GM18951 (cell line): ENCODE results near the gene SLC38A6.
"Not testable (repeated sequence)": the region's sequence is repeated elsewhere in the genome, so short reads cannot be mapped to it uniquely, and the experiment has no call there.

Experiments used
- POLR2A ChIP-seq: IDR thresholded peaks from 4 replicates; pipeline ENCODE4 v1.6.1; 2011; ENCODE audit warnings: mild to moderate bottlenecking; ENCODE audit not compliant: insufficient read length, insufficient read depth; ENCODE audit errors: extremely low read depth
- in situ Hi-C: fragments of 300-500 bp; cut with MboI; formaldehyde crosslinking; loops from one replicate; pipeline ENCODE4 v1.12.0; 2022; ENCODE audit warnings: low sequenced_read_pairs, mixed read lengths, inconsistent platforms; ENCODE audit not compliant: unreplicated experiment

SLC38A6 gene

DNA sequence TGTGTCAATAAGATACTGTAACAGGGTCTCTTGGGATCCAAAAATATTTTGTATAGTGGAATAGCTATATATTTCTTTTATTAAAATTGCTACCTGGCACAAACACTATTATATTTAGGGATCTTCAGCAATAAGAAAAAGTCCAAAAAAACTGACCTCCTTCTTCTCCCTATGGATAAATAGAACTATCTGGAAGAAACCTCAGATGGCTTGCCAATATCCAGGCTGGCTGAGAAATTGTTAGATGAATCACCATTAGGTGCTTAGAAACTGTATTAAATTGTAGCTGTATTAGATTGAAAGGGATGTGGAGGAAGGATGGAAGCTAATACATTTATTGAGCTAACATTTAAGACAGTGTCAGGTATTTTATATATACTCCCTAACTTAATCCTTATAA is 66.0 kb downstream of the SLC38A6 start:
- TF ChIP-seq POLR2A: no peak
- in situ Hi-C loops: no loop called here

DNA sequence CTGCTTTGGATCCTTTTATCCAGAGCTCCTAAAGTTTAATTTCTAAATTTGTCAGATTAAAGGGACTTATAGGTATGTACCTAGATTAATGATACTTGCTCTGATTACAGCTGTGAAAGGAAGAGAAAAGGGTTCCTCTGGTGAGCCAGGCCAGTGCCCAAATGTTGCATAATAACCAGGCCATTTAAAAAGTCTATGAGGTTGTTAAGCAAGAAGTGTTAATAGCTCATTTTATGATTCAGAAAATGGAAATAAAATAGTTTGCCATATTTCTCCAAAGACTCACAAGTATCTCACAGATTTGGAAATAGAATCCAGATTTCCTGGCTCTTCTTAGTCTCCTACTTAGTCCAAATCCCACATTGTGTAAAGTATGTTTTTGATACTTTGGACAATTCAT is 67.6 kb downstream of the SLC38A6 start:
- in situ Hi-C loops: no loop called here
- no peak for TF ChIP-seq POLR2A

DNA sequence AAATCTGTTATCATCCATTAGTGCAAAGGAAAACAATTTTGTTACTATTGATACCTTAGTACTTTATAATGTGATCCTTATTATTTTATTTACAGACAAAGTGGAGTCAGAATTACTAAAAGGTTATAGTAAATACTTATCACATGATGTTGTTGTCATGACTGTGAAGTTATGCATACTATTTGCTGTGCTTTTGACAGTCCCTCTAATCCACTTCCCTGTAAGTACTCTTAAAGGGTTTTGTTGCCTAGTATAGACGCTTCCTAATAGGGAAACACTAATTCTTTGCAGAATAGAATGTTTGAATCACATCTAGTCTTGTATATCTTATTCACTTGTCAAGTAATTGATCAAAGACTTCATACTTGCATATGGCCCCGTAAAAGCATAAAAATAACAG is 69.4 kb downstream of the SLC38A6 start:
- in situ Hi-C loops: no loop called here
- no peak for TF ChIP-seq POLR2A

DNA sequence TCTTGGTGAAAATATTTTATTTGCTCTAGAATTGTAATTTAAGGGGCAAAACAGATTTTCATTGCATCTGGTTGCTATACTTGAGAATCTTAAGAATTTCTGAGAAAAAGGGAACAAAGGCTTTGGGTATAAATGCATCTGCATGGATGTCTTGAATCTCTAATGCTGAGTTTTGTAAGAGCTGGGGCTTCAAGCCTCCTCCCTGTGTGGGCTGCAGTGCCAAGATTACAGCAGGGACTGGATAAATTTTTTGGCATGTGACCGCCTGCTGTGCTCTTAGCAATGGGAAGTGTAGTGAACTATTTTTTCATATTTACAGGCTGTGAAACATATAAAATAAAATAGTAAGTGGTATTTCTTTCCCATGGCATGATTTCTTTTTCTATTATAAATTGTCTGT is 70.0 kb downstream of the SLC38A6 start:
- in situ Hi-C loops: no loop called here
- TF ChIP-seq POLR2A: no peak

DNA sequence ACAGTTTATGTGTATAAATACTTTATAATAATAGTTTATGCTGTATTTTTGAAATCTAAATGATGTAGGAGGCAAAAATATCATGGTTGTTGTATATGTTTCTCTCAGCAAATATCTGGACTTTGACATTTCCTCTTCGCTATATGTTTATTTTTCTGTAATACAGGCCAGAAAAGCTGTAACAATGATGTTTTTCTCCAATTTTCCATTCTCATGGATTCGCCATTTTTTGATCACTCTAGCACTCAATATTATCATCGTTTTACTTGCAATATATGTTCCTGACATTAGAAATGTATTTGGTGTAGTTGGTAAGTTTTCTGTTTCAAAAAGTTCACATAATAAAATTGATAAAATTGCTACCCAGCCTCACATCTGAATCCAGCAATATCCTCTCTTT is 70.6 kb downstream of the SLC38A6 start:
- TF ChIP-seq POLR2A: no peak
- in situ Hi-C loops: no loop called here

DNA sequence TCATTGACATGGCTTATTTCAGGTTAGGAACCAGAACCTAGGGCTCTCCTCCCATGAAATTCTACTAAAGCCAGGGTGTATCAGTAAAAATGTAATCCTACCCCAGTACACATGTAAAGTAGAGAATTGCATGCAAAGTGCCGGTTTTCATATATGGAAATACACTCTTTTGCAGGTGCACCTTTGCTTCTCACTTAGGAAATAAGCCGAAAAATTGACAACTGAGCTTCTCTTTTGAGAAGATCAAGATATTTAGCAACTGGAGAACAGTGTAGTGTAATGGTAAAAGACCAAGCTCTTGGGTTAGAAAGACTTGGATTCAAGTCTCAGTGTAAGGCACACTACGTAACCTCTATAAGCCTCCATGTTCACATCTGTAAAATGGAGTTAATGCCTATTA is 82.4 kb downstream of the SLC38A6 start:
- in situ Hi-C loops: no loop called here
- no peak for TF ChIP-seq POLR2A

DNA sequence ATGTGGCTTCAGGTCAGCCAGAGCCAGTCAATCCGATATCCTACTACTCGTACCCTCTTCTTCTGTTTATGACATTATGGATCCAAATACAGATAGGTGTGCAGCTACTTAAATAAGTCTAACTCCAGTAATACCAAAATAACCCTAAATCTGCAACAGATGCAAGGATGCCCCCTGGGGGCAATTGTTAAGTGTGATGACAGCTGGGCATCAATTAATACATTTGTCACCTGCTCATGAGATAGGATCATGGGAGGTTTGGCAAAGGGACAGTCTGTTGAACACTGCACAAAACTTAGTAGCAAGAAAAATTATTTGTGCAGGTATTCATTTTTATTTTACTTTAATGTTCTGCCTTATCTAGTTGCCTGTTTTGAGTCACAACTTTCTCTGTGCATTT is 83.2 kb downstream of the SLC38A6 start:
- TF ChIP-seq POLR2A: no peak
- in situ Hi-C loops: no loop called here

DNA sequence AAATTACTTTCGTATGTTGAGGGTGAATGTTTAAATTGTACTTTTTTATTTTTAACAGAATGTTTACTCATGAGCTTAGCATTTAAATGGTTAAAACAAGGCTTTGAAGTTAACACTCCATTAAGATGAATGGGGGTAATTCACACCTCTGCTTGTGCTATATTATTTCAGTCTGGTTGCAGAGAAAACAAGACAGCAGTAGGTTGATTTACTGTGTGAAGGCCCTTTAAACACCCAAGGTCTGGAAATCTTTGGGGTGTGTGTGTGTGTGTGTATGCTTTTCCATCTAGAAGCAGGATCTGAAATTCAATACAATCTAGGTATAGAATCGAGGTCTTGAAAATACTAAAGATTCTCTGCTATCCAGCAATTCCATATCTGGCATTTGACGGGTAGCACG is 83.8 kb downstream of the SLC38A6 start:
- TF ChIP-seq POLR2A: no peak
- in situ Hi-C loops: no loop called here

DNA sequence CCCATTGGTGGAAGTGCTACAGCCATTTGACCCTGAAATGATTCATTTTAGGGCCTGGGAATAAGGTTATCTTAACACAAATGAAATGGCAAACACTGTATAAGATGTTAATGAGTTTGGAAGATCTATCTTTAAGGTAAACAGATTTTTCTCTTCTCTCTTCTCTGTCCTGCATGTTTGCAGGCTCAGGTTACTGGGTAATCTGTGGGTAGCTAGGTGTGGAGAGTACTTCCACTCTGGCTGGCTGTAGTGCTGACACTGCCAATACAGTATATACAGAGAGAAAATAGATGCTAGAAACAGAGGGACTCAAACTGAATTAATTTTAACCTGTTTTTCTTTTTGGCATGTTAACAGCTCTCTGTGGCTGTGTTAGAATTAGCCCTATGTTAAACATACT is 84.6 kb downstream of the SLC38A6 start:
- TF ChIP-seq POLR2A: no peak
- in situ Hi-C loops: no loop called here

DNA sequence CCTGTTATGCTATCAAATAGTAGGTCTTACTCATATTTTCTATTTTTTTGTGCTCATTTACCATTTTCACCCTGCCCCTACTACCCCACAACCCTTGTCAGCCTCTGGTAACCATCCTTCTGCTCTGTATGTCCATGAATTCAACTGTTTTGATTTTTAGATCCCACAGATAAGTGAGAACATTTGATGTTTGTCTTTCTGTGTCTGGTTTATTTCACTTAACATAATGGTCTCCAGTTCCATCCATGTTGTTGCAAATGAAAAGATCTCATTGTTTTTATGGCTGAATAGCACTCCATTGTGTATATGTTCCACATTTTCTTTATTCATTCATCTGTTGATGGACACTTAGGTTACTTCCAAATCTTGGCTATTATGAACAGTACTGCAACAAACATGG is 91.4 kb downstream of the SLC38A6 start:
- in situ Hi-C loops: not testable (repeated sequence)

DNA sequence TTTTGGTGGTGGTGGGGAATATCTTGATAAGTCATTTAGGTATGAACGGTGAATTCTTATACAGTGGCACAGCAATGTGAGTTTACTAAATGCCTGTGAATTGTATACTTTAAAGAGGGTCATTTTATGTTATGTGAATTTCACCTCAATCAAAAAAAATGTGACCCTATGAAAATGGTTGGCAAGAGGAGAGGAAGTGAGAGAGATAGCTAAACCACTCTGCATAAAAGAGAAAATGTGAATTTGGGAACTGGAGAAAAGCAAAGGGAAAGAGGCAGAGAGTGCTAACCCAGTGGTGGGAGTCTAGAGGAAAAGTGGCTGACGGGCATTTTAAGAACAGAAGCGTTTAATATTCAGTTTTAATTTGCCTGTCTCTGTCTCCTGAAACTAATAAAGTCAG is 93.8 kb downstream of the SLC38A6 start:
- in situ Hi-C loops: no loop called here
- no peak for TF ChIP-seq POLR2A

DNA sequence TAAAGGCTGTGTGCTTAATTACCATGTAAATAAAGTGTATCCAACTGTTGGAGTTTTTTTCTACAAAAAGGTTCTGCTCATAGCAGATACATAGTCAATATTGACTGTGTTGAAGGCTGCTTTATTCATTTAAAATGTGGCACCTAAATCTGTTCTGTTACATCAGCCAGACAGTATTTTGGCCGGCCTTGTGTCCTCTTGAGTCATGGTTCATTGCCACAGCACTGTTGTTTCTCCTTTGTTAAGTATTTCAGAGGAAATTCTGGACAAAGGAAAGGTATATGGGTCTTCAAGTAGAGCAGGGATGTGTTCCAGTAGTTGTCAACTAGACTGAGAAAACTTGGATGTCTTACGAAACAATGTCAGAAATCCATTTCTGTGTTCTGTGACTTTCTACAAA is 95.5 kb downstream of the SLC38A6 start:
- in situ Hi-C loops: no loop called here
- TF ChIP-seq POLR2A: no peak

DNA sequence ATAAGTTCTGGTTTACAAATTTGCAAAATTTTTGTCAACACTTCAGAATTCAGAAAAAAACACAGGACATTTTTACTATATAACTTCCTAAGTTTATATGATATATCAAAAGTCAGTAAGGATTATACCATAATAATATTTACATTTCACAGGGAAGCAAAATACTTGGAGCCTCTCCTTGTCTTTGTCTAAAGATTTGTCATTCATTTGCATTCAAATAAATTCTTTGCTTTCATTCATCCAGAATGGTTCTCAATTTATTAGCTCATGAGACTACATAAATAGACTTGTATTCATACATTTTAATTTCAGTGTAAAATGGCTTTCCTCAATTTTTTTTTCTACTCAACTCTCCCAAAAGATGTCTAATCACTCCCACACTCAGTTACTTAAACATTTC is 96.4 kb downstream of the SLC38A6 start:
- no peak for TF ChIP-seq POLR2A
- in situ Hi-C loops: no loop called here

DNA sequence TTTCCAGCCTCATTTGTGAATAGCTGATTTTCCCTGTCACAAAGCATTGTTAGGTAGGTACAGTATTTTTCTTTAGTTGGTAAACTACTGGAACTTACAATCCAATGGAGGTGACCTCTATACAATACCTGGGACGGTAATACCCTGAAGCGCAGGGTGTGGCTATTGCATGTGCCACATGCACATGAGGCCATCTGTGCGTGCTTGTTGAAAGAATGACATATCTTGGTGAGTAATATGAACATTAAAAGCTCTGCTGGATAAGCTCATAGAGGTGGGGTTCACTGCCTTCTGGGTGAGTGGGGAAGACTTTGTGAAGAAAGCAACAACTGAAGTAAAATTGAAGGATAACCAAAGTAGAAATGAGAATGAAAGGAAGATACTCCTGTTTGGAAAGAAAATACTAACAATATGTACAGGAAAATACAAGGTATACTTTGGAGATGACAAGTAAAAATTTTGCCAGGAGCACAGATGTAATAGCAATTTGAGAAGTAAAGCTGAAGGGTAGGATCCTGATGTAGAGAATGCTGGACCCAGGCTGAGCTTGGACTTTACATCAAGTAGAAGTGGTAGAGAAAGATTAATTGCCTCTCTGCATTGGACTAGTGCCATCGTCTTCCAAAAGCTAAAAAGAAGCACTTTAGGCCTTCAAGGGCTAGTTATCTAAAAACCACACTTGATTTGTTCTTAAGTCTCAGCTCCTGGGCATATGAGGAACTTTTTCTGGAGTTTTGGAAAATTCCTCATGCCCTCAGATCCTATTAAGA is 97.1 kb downstream of the SLC38A6 start:
- in situ Hi-C loops: no loop called here
- TF ChIP-seq POLR2A: no peak

DNA sequence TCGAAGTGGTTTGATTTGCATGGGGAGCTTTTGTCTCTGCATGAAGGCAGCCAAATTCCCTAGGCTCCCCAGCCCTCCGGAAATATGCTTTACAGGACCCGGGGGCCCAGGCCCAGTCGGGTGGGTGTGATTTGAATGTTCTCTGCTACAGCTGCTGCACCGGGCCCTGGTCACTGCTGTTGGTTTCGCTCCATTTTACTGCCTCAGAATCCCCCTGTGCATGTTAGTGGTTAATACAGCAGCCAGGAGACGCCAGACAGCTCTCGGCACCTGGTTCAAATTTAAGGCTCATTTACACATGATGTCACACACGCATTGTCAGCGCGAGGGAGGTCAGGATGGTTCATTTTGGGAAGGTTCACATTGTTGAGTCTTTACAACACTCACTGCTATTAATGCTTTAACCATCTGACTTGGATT is 99.6 kb downstream of the SLC38A6 start:
- no peak for TF ChIP-seq POLR2A
- in situ Hi-C loops: no loop called here
